GM18867 (cell line): ENCODE measurements around the gene SRSF12.
"Not testable (repeated sequence)": the region's sequence is repeated elsewhere in the genome, so short reads cannot be mapped to it uniquely, and the experiment has no call there.

Experiments
- ATAC-seq: cut with Tn5 transposase; IDR thresholded peaks from one replicate; pipeline ENCODE4 v1.9.1; 2021; ENCODE audit warnings: mild to moderate bottlenecking, moderate library complexity; ENCODE audit not compliant: unreplicated experiment

SRSF12 gene

DNA sequence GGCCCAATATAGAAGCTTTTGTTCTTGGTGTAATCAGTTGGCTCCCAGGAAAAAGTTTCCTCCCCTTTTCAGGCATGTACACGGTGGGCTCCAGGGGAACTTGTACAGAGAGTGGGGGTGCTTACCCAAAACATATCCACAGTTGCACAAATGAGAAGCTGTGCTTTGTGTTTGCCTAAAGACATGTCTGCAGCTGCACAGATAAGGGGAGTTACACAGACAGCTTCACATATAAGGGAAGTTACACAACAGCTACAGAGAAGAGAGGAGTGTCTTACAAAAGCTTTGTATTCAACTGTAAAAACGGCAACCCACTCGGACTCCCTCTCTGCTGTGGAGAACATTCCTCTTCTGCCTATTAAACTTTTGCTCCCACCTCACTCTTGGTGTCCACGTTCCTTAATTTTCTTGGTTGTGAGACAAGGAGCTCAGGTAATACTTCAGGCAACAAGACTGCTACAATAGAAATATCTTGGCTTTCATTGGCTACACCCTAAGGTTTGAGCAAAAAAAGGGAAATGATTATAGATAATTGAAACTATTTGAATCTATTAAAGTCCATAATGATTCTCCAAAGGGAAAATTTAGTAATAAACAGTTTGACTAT, 44.8 kb downstream of the SRSF12 start:
- no peak for ATAC-seq

DNA sequence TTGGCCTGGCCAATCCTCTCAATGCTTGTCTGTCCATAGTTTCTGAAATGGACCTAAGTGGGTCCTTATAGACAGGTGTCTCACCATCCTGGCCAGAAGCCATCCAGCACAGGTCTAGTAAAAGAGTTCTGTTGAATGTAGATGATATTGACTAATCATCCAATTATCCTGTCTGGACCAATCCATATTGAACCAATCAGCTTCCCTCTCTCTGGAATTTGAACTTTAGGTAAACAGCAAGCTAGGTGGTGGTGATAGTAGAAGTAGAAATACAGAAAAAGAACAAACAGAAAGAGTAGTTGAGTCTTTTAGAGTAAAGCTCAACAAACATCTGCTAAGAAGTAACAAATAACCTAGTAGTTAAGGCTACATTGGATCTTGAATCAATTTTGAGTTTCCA, 46.8 kb downstream of the SRSF12 start:
- no peak for ATAC-seq

DNA sequence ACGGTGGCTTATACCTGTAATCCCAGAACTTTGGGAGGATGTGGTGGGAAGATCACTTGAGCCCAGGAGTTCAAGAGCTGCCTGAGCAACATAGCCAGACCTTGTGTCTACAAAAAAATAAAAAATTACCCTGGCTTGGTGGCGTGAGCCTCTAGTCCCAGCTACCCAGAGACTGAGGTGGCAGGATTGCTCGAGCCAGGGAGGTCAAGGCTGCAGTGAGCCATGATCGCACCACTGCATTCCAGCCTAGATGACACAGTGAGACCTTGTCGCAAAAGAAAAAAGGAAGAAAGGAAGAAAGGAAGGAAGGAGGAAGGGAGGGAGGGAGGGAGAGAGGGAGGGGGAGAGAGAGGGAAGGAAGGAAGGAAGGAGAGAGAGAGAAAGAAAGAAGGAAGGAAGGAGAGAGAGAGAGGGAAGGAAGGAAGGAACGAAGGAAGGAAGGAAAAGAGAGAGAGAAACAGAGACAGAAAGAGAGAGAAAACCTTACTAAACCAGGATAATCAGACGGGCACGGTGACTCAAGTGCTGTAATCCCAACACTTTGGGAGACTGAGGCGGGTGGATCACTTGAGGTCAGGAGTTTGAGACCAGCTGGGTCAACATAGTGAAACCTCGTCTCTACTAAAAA, 48.2 kb downstream of the SRSF12 start:
- no peak for ATAC-seq

DNA sequence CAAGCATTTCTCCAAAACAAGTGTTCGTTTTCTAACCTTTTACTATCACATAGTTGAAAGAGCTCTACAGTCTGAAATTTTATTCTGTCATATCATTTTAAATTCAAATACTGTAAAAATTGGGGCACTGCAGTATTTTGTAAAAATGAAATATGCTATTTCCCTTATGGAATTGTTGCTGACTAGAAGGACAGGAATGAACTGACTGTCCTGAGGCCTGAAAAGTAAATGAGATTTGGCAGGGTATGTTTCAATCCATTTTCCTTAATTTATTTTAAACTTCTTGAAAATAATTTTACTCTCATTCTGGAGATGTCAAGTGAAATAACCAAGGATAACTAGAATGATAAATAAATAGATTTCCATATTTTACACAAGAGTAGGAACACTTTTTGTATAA, 49.2 kb downstream of the SRSF12 start:
- ATAC-seq, result no peak

DNA sequence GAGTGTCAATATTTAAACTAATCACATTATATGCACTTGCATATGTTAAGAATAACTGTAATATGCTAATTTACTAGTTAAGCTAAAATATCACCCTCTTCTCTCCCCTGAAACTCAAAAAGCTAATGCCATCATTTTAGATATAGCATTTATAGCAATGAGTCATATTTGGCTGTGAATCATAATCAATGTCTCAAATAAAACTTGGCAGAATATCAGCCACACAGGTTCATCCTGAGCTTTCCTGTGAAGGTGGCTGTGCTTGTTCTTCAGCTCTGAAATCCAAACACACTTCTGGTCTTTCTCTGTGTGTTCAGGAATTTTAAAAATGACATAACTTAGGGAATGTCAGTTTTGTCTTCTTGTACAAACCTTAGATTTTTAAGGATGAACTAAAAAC, 50.1 kb downstream of the SRSF12 start:
- no peak for ATAC-seq

DNA sequence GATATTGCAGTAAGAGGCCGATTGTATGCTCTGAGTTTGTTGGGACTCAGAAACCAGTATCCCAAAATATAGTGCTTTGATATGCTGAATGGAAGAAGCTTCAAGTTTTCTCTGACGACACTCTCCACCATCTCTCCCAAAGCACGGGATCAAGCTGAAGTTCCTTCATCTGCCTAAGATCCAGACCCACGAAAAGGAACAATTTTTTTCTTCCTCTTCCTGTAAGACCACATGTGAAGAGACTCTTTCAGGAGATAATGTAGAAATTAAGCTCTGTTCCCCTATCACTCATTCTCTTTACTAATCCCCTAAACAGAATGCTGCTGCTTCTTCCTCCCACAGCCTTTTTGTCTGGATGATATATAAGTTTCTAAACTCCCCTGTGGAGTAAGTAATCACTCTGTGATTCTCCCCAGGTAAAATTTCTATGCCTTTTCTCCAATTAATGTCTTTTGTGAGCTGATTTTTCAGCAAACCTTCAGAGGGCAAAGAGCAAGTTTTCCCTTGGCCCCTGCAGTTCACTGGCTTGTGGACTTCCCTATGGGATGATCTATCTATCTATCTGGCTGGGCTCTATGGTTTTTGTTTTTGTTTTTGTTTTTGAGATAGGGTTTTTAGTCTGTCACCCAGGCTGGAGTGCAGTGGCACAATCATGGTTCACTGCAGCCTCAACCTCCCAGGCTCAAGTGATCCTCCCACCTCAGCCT, 50.8 kb downstream of the SRSF12 start:
- no peak for ATAC-seq

DNA sequence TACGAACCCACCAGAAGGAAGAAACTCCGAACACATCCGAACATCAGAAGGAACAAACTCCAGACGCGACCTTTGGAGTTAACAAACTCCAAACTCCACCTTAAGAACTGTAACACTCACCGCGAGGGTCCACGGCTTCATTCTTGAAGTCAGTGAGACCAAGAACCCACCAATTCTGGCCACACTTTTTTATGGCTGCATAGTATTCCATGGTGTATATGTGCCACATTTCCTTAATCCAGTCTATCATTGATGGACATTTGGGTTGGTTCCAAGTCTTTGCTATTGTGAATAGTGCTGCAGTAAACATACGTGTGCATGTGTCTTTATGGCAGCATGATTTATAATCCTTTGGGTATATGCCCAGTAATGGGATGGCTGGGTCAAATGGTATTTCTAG, 51.8 kb downstream of the SRSF12 start:
- not testable (repeated sequence) for ATAC-seq

DNA sequence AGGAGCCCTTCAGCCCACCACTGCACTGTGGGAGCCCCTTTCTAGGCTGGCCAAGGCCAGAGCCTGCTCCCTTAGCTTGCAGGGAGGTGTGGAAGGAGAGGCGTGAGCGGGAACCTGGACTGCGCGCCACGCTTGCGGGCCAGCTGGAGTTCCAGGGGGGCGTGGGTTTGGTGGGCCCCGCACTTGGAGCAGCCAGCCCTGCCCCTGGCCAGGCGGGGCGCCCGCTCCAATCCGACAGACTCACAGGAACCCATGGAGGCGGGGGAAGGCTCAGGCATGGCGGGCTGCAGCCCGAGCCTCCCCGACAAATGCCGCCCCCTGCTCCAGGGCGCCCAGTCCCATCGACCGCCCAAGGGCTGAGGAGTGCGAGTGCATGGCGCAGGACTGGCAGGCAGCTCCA, 52.9 kb downstream of the SRSF12 start:
- not testable (repeated sequence) for ATAC-seq

DNA sequence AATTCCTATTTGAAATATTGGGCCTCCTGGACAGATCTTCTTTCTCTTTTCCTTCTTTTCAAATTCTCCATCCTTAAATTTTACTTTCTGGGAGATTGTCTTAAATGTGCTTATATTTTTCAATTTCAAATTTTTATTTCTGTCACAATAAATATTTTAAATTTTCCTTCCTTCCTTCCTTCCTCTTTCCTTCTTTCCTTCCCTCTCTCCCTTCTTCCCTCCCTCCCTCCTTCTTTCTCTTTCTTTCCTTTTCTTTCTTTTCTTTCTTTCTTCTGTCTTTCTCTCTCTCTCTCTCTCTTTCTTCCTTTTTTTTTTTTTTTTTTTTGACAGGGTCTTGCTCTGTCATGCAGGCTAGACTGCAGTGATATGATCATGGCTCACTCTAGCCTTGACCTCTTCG, 54.0 kb downstream of the SRSF12 start:
- ATAC-seq, result no peak

DNA sequence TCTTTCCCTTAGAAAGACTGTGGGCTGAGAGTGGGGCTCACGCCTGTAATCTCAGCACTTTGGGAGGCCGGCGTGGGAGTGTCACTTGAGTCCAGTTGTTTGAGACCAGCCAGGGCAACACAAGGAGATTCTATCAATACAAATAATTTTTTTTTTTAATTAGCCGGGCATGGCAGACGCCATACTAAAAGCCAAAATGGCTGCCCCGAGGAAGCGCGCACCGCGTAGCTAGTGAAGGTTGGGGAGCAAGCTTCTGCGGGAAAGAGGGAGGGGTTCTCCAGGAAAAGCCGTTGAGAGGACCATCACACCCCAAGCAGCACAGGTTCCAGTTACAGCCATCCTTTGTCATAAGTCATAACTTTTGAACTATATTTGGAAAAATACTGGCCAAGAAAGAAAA, 58.6 kb downstream of the SRSF12 start:
- no peak for ATAC-seq

DNA sequence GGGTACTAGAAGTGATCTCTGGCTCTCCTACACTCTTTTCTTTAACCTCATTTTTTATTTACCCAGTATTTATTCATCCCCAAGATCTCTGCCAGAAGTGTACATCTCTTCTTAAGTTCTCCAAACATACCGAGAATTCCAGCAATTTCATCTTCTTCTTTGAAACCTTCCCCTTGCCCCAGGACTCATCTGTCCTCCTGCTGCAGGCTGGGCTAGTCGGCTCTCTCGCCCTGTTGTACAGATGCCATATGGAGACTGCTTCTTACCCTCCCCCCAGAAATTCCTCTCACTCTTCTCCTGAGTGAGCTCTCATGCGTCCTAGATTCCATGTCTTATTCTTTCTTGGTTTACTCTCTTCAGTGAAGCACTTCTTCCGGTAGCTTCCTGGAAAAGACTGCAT, 59.2 kb downstream of the SRSF12 start:
- no peak for ATAC-seq

DNA sequence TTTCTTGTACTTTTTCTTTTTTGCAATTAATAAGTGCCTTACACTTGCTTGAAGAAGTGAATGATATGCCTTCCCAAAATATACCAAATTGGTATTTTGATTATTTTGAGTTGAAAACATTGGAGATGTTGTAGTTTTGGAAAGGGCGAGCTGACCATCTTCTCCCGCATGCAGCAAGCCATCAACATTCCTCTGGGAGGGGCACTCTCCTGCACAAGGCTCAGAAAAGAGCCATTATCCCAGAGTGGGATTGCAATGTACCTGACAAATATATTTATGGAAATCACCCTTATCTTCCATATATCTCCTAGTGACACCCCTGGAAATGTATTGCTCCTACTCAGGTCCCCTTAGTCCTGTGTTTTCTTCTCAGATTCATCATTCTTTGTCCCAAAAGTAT, 60.1 kb downstream of the SRSF12 start:
- no peak for ATAC-seq

DNA sequence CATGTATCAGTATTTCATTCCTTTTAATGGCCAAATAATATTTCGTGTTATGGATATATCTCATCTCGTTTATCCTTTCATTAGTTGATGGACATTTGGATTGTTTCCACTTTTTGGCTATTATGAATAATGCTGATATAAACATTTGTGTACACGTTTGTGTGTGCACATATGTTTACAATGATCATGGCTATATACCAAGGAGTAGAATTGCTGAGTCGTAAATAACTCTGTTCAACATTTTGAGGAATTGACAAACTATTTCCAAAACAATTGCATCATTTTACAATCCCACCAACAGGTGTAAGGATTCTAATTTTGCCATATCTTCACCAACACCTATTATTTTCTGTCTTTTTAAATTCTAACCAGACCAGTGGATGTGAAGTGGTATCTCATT, 63.7 kb downstream of the SRSF12 start:
- no peak for ATAC-seq

DNA sequence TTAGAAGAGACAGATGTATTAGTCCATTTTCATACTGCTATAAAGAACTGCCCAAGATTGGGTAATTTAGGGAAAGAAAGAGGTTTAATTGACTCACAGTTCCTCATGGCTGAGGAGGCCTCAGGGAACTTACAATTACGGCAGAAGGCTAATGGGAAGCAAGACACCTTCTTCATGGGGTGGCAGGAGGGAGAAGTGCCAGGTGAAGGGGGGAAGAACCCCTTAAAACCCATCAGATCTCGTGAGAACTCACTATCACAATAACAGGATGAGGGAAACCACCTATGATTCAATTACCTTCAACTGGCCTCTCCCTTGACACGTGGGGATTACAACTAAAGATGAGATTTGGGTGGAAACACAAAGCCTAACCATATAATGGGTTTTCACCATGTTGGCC, 66.2 kb downstream of the SRSF12 start:
- no peak for ATAC-seq

DNA sequence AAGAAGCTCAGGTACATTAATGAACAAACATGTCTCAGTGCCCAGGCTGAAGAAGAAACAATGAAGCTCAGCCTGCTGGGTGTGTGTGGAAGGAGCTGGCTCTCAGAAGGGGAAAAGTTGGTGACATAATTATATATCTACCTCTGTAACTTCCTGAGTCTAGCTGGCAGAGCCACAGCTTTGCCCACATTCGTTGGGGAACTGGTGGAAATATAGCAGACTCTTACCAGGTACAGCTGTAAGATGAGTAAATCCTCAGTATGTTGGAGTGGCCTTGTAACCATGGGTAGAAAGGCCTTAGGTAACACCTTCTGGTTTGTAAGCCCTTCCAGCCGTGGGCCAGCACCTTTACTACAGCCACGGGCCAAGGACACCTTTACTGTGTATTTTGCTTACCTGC, 67.2 kb downstream of the SRSF12 start:
- no peak for ATAC-seq

DNA sequence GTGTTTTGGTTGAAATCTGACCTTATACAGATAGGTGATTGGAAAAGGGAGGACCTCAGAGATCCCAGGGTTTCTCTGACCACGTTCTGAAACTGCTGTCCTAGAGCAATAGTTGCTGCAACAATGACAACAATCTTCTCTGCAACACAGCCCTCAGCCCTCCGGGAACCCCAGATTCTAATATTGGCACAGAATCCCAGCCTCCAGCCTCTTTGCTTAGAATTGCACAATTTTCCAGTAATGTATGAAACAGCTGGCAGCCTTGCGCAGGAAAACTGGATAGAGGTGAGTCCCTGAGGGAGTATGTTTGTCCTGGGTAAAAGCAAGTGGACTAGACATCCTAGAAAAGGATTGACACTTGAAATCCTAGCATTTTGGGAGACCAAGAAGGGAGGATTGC, 67.7 kb downstream of the SRSF12 start:
- ATAC-seq, result no peak

DNA sequence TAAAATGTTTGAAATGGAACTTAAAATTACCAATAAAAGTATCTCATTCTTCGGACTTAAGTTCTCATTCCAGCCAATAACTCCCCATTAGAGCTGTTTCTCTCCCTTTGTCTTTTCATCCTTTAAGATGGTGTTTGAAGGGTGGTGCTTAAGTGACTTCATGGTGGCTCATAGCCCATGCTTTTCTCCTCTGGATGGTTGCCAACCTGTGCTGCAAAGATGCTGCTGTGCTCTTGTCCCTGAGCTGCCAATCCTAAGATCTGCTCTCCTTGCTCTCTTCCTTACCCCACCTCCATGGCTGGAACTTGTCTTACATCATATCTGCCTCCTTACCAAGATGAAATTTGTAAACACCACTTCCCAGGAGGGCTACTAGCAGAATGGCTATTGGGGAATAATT, 68.9 kb downstream of the SRSF12 start:
- no peak for ATAC-seq

DNA sequence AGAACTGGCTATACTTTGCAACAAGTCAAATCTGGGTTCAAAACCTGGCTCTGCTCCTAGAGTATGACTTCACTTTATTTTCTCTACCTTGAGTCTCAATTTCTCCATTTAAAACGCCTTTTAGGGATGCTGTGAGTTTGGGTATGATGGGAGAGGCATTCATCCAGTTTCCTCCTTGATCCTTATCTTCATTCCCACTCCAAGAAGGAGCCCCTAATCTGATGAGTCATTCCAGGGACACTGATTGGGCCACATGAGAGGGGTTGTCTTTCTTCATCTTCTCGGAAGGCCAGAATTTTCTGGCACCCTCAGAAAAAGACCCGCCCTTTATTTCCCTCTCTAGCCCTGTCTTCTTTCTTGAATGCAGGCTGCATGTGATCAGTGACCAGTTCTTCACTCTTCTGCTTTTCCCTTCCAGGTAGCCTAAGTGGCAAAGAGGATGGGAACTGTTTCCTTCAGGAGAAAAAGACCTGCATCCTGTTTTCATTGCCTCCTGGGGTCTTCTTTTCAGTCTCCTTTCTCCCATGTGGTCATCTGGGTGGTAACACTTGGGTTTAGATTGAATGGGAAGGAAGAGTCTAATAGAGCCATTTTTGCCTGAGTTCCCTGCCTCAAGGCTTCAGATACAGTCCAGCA, 69.5 kb downstream of the SRSF12 start:
- ATAC-seq, result no peak

DNA sequence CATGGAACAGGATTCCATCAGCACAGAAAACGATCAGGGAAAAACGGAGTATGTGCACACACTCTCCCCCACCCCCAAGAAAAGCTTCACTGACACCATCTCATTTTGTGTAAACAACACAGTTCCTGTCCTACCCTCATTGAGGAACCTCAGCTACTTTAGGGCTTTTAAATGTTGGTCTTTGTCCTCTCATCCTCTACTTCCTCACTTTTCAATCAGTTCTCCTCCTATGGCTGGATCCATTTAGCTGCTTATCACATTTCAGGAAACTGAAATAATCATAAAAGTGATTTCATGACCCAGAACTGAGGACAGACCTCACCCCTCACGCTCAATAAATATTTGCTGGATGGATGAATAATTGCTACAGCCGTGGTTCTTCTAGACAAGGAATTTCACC, 70.4 kb downstream of the SRSF12 start:
- ATAC-seq, result no peak
